Mesenchymal stem cell (in vitro differentiated cells and primary cell): ENCODE results near the gene PEX16.

Experiments
- DNase-seq: peaks from one replicate; pipeline ENCODE4 v3.0.0-alpha.2; 2013
- H2AFZ ChIP-seq: one replicate; pipeline ENCODE4 v1.6.1; 2013; ENCODE audit warnings: low read depth, mild to moderate bottlenecking, control low read depth, inconsistent platforms, low read length, moderate library complexity
- H2AK5ac ChIP-seq: 2 replicates; pipeline ENCODE4 v1.6.1; 2013; ENCODE audit warnings: low read length, moderate library complexity, mild to moderate bottlenecking, inconsistent platforms; ENCODE audit not compliant: severe bottlenecking
- H2BK120ac ChIP-seq: one replicate; pipeline ENCODE4 v1.6.1; 2013; ENCODE audit warnings: low read depth, mild to moderate bottlenecking, inconsistent platforms, low read length, moderate library complexity
- H2BK12ac ChIP-seq, 2 experiments: one replicate each; pipeline ENCODE4 v1.6.1; 2013; ENCODE audit warnings: inconsistent platforms in 2 of 2, low read length in 2 of 2, mild to moderate bottlenecking in 2 of 2, moderate library complexity in 2 of 2, control low read depth in 1 of 2
- H2BK15ac ChIP-seq: one replicate; pipeline ENCODE4 v1.6.1; 2013; ENCODE audit warnings: mild to moderate bottlenecking, low read depth, inconsistent platforms; ENCODE audit not compliant: poor library complexity, severe bottlenecking
- H2BK5ac ChIP-seq: 2 replicates; pipeline ENCODE4 v1.6.1; 2013; ENCODE audit warnings: low read depth, mild to moderate bottlenecking, low read length, control low read depth, inconsistent platforms; ENCODE audit not compliant: poor library complexity, severe bottlenecking
- H3K14ac ChIP-seq, 2 experiments: one replicate each; pipeline ENCODE4 v1.6.1; 2013; ENCODE audit warnings: inconsistent platforms in 2 of 2, low read length in 2 of 2, control low read depth in 1 of 2, mild to moderate bottlenecking in 1 of 2, moderate library complexity in 1 of 2
- H3K18ac ChIP-seq, 2 experiments: one replicate each; pipeline ENCODE4 v1.6.1; 2013; ENCODE audit warnings: inconsistent platforms in 2 of 2, low read length in 2 of 2, control low read depth in 1 of 2, low read depth in 1 of 2, mild to moderate bottlenecking in 1 of 2
- H3K23ac ChIP-seq, 2 experiments: one replicate each; pipeline ENCODE4 v1.6.1; 2013; ENCODE audit warnings: inconsistent platforms in 2 of 2, low read length in 2 of 2, mild to moderate bottlenecking in 2 of 2, moderate library complexity in 2 of 2, control low read depth in 1 of 2
- H3K27ac ChIP-seq: 2 replicates; pipeline ENCODE4 v1.5.1; 2013; ENCODE audit warnings: mild to moderate bottlenecking, moderate library complexity, low read length, control low read depth, inconsistent platforms; ENCODE audit not compliant: poor library complexity, severe bottlenecking
- H3K27me3 ChIP-seq, 2 experiments: 2 replicates each; pipeline versions ENCODE4 v1.6.1 to v1.7.0; 2013; ENCODE audit warnings: low read length in 2 of 2, mild to moderate bottlenecking in 2 of 2, moderate library complexity in 2 of 2, control low read depth in 1 of 2, inconsistent platforms in 1 of 2; ENCODE audit not compliant: control insufficient read depth in 1 of 2, insufficient read depth in 1 of 2
- H3K36me3 ChIP-seq, 2 experiments: 2 replicates each; pipeline versions ENCODE4 v1.6.1 to v1.7.0; 2013; ENCODE audit warnings: low read length in 2 of 2, control low read depth in 1 of 2, inconsistent platforms in 1 of 2, low read depth in 1 of 2, mild to moderate bottlenecking in 1 of 2; ENCODE audit not compliant: insufficient read depth in 2 of 2, control insufficient read depth in 1 of 2
- H3K4ac ChIP-seq, 2 experiments: one replicate each; pipeline ENCODE4 v1.6.1; 2013; ENCODE audit warnings: inconsistent platforms in 2 of 2, low read length in 2 of 2, mild to moderate bottlenecking in 2 of 2, moderate library complexity in 2 of 2, control low read depth in 1 of 2, low read depth in 1 of 2
- H3K4me1 ChIP-seq: 2 replicates; pipeline ENCODE4 v1.6.1; 2013; ENCODE audit warnings: low read depth, low read length, control low read depth; ENCODE audit not compliant: control insufficient read depth, insufficient read depth
- H3K4me2 ChIP-seq: 2 replicates; pipeline ENCODE4 v1.6.1; 2013; ENCODE audit warnings: low read length, mild to moderate bottlenecking, inconsistent platforms; ENCODE audit not compliant: poor library complexity, severe bottlenecking
- H3K4me3 ChIP-seq, 2 experiments: 2 replicates each; pipeline versions ENCODE4 v1.5.1 to v1.7.0; 2013; ENCODE audit warnings: low read length in 2 of 2, mild to moderate bottlenecking in 2 of 2, control low read depth in 1 of 2, low read depth in 1 of 2; ENCODE audit not compliant: insufficient read depth in 1 of 2
- H3K79me1 ChIP-seq: replicated peaks from 2 replicates; pipeline ENCODE4 v1.6.1; 2013; ENCODE audit warnings: mild to moderate bottlenecking, control low read depth, low read length, inconsistent platforms; ENCODE audit not compliant: poor library complexity, severe bottlenecking
- H3K9ac ChIP-seq: 2 replicates; pipeline ENCODE4 v1.7.0; 2013; ENCODE audit warnings: mild to moderate bottlenecking, low read length, moderate library complexity
- H3K9me3 ChIP-seq: 2 replicates; pipeline ENCODE4 v1.7.0; 2013; ENCODE audit warnings: mild to moderate bottlenecking, low read length; ENCODE audit not compliant: control insufficient read depth
- H4K8ac ChIP-seq: one replicate; pipeline ENCODE4 v1.6.1; 2013; ENCODE audit warnings: inconsistent platforms, mild to moderate bottlenecking, low read length, moderate library complexity
- H4K91ac ChIP-seq: one replicate; pipeline ENCODE4 v1.6.1; 2013; ENCODE audit warnings: mild to moderate bottlenecking, low read length, inconsistent platforms
- WGBS: methylation state at CpG from one replicate; pipeline ENCODE4 v1.1.7; 2013; ENCODE audit warnings: mixed read lengths; 5-methylcytosine and 5-hydroxymethylcytosine counted together

PEX16 gene

DNA sequence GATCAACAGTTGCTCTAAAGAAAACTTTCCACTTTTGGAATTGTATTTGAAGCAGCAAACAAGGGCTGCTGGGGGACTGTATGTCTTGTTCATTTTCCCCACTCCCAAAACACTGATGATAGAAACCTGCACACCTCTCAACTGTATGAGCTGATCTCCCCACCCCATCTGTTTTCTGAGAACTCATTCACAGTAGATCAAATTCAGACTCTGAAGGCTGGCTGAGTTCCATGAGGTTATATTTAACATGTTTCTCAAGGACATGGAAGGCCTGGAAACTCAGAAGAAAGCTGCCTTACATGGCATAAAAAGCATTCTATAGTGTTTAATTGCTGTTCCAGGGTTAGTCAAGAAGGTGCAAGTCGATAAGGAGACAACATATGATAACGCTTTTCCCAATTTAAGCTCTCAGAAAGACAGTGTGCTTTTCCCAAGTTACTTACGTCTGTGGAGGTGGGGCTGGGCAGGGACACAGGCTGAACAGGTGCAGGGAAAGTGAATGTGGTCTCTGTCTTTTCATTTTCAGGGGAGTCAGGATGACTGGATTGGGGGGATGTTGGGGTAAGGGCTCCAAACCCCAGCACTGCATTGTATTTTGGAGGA lies 27.8 kb upstream of the PEX16 start:
- Histone ChIP-seq H2BK120ac (no peak overlapping the region), H2AK5ac (no peak overlapping the region), H3K18ac (no peak overlapping the region), H3K4me3 (no peak overlapping the region), H3K4me2 (no peak overlapping the region), H3K27me3 (no peaks in the 10 kb centered on the region), H3K14ac (no peak overlapping the region), H3K9ac (no peak overlapping the region), H3K4ac (no peak overlapping the region), H3K4me1 (peaks cover 2% of the 10 kb centered on the region), H4K8ac (no peak overlapping the region), H3K9me3 (no peaks in the 10 kb centered on the region), H3K79me1 (peaks cover 2% of the 10 kb centered on the region), H3K36me3 (peaks cover 26 to 78% of the 10 kb centered on the region in 2 experiments), H2BK12ac (no peak overlapping the region), H2BK15ac (no peak overlapping the region), H3K27ac (no peak overlapping the region), H2BK5ac (no peak overlapping the region), H4K91ac (no peak overlapping the region), H3K23ac (no peak overlapping the region), H2AFZ (no peak overlapping the region)
- WGBS, result over 99% methylated on average over 3 of the region's 3 CpGs
- no peak for DNase-seq

- H3K27ac ChIP-seq, result peak overlapping the region; percentile 72
- no peak overlapping the region for H2AK5ac ChIP-seq
- H3K9me3 ChIP-seq, result no peaks in the 10 kb centered on the region
- H2AFZ ChIP-seq, result no peak overlapping the region
- peak overlapping the region; percentile 59 for H3K4me2 ChIP-seq
- no peak overlapping the region for H2BK12ac ChIP-seq
- peaks cover 21 to 63% of the 10 kb centered on the region in 2 experiments for H3K36me3 ChIP-seq
- H4K91ac ChIP-seq, result no peak overlapping the region
- H3K4me1 ChIP-seq, result peaks cover 2% of the 10 kb centered on the region
- no peak overlapping the region for H2BK15ac ChIP-seq
- WGBS, result 99% methylated on average over 4 of the region's 4 CpGs
- no peak overlapping the region for H3K9ac ChIP-seq
- H3K18ac ChIP-seq, result no peak overlapping the region
- H3K23ac ChIP-seq, result no peak overlapping the region
- no peaks in the 10 kb centered on the region for H3K27me3 ChIP-seq
- no peak overlapping the region for H3K4ac ChIP-seq
- H3K79me1 ChIP-seq, result peaks cover 3% of the 10 kb centered on the region
- DNase-seq, result no peak
- H4K8ac ChIP-seq, result no peak overlapping the region
- H3K4me3 ChIP-seq, result no peak overlapping the region
- no peak overlapping the region for H3K14ac ChIP-seq
- H2BK5ac ChIP-seq, result no peak overlapping the region
- H2BK120ac ChIP-seq, result no peak overlapping the region
Measured at GRCh38 chr11:45942381-45942780, 24.7 kb upstream of the PEX16 start.

- WGBS, result 88% methylated on average over 3 of the region's 4 CpGs
- H3K4ac ChIP-seq, result no peak overlapping the region
- H2BK15ac ChIP-seq, result no peak overlapping the region
- no peak overlapping the region for H2AK5ac ChIP-seq
- H2BK5ac ChIP-seq, result no peak overlapping the region
- no peak overlapping the region for H2AFZ ChIP-seq
- H3K36me3 ChIP-seq, result peaks cover 23 to 63% of the 10 kb centered on the region in 2 experiments
- no peak overlapping the region for H3K4me3 ChIP-seq
- H3K27ac ChIP-seq, result no peak overlapping the region
- H2BK12ac ChIP-seq, result no peak overlapping the region
- DNase-seq, result no peak
- no peak overlapping the region for H3K14ac ChIP-seq
- peaks cover 6% of the 10 kb centered on the region for H3K79me1 ChIP-seq
- H3K9ac ChIP-seq, result no peak overlapping the region
- H4K8ac ChIP-seq, result no peak overlapping the region
- H4K91ac ChIP-seq, result no peak overlapping the region
- H3K18ac ChIP-seq, result no peak overlapping the region
- H3K4me1 ChIP-seq, result peaks cover 2% of the 10 kb centered on the region
- no peaks in the 10 kb centered on the region for H3K9me3 ChIP-seq
- no peak overlapping the region for H3K23ac ChIP-seq
- H3K27me3 ChIP-seq, result no peaks in the 10 kb centered on the region
- H2BK120ac ChIP-seq, result no peak overlapping the region
- no peak overlapping the region for H3K4me2 ChIP-seq
Measured at GRCh38 chr11:45941285-45941684, 23.6 kb upstream of the PEX16 start.

DNA sequence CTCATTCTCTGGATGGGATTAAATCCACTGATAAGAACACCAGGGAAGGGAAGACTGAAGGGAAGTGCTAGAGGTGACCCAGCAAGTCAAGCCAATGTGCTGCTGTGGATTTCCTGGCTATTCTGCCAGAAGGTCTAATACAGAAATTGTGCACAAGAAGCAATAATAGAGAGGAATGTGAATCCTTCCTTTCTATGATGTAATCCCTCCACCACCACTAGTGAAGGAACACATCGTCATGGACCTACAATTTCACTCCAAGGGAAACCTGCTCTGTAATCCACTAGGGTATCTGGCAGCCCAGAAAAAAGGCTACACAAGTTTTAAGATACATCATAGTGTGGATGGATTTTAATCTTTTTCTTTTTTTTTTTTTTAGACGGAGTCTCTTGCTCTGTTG lies 22.2 kb upstream of the PEX16 start:
- H3K4me2 ChIP-seq, result no peak overlapping the region

More for the DNA sequence above, 22.2 kb upstream of the PEX16 start:
- Histone ChIP-seq H3K4ac (no peak overlapping the region), H2BK12ac (no peak overlapping the region), H2AFZ (no peak overlapping the region), H3K4me3 (no peak overlapping the region), H2BK120ac (no peak overlapping the region), H2BK15ac (no peak overlapping the region), H3K14ac (no peak overlapping the region), H3K18ac (no peak overlapping the region), H3K27ac (no peak overlapping the region), H3K36me3 (peaks cover 27 to 64% of the 10 kb centered on the region in 2 experiments), H2AK5ac (no peak overlapping the region), H3K4me1 (peaks cover 2% of the 10 kb centered on the region), H4K91ac (no peak overlapping the region), H2BK5ac (no peak overlapping the region), H4K8ac (no peak overlapping the region), H3K27me3 (no peaks in the 10 kb centered on the region), H3K9ac (no peak overlapping the region), H3K79me1 (peaks cover 6% of the 10 kb centered on the region), H3K23ac (no peak overlapping the region), H3K9me3 (no peaks in the 10 kb centered on the region)
- DNase-seq, result no peak
- 100% methylated on average over 2 of the region's 2 CpGs for WGBS
